C4-2B (cell line): ENCODE results near the gene FOXN3.
"Not testable (repeated sequence)": the region's sequence is repeated elsewhere in the genome, so short reads cannot be mapped to it uniquely, and the experiment has no call there.

Experiments
- CTCF ChIP-seq: fragments of 450-650 bp; conservative IDR thresholded peaks from 2 replicates; pipeline ENCODE4 v1.5.1; 2017; ENCODE audit warnings: mild to moderate bottlenecking
- ZFX ChIP-seq: fragments of 450-650 bp; IDR thresholded peaks from 2 replicates; pipeline ENCODE4 v1.6.1; 2017

GRCh38 chr14:89158104-89158503 lies 258.9 kb downstream of the FOXN3 start:
- TF ChIP-seq CTCF, ZFX: not testable (repeated sequence)
